Panc1 (cell line): Measurements from ENCODE around the gene CATSPERE. TPM values are rescaled to one million over a fixed set of nuclear protein-coding genes. Genes with fewer than 3 reads are reported as not detected.
"Not testable (repeated sequence)": the region's sequence is repeated elsewhere in the genome, so short reads cannot be mapped to it uniquely, and the experiment has no call there.

Experiments used
- ATAC-seq: fragments of 200-7000 bp; cut with Tn5 transposase; 2 replicates; pipeline ENCODE4 v1.9.1; 2020; ENCODE audit warnings: mild to moderate bottlenecking, moderate library complexity
- BruUV-seq: library from RNA; stranded (reverse); fragments of 400-500 nt; replicated peaks from 2 replicates; lab custom pipeline; 2021; lab: Mats Ljungman, UMichigan
- CTCF ChIA-PET: fragments of 300-600 bp; sonication (Branson Sonifier 250); formaldehyde crosslinking; loops from one replicate; lab custom pipeline; 2022; ENCODE audit warnings: antibody characterized with exemption; lab: Charles Lee
- POLR2A ChIA-PET: fragments of 300-600 bp; sonication (Branson Sonifier 250); formaldehyde crosslinking; loops from one replicate; lab custom pipeline; 2022; ENCODE audit warnings: antibody characterized with exemption; lab: Charles Lee
- DNase-seq: peaks from one replicate; pipeline ENCODE4 v3.0.0-alpha.2; 2010; ENCODE audit warnings: low read depth, low spot score
- H3K27ac ChIP-seq: 2 replicates; pipeline ENCODE4 v1.5.1; 2011; ENCODE audit warnings: mild to moderate bottlenecking, low read length, inconsistent platforms
- H3K27me3 ChIP-seq: fragments of 200-500 bp; sonication (Bioruptor generic); 2 replicates; pipeline ENCODE4 v1.6.0; 2014; ENCODE audit warnings: low read length, inconsistent platforms; ENCODE audit not compliant: control insufficient read depth, insufficient read depth
- H3K36me3 ChIP-seq: fragments of 200-500 bp; sonication (Bioruptor generic); 2 replicates; pipeline ENCODE4 v1.5.1; 2014; ENCODE audit warnings: inconsistent platforms, mild to moderate bottlenecking, low read length, moderate library complexity; ENCODE audit not compliant: control insufficient read depth, insufficient read depth
- H3K4me1 ChIP-seq: 2 replicates; pipeline ENCODE4 v1.5.1; 2011; ENCODE audit warnings: inconsistent platforms, mild to moderate bottlenecking, low read length, moderate library complexity; ENCODE audit not compliant: control insufficient read depth, insufficient read depth
- H3K4me3 ChIP-seq, 2 experiments: 2 replicates each; pipeline ENCODE4 v1.5.1; 2011 to 2012; ENCODE audit warnings: low read depth in 2 of 2, low read length in 2 of 2, mild to moderate bottlenecking in 2 of 2, inconsistent platforms in 1 of 2, moderate library complexity in 1 of 2
- H3K9me3 ChIP-seq: fragments of 200-500 bp; sonication (Bioruptor generic); 2 replicates; pipeline ENCODE4 v1.5.1; 2014; ENCODE audit warnings: low read depth, mild to moderate bottlenecking, inconsistent platforms, low read length, moderate library complexity; ENCODE audit not compliant: control insufficient read depth, insufficient read depth
- CTCF ChIP-seq: fragments of 450-650 bp; IDR thresholded peaks from 2 replicates; pipeline ENCODE4 v1.5.1; 2017; ENCODE audit warnings: mild to moderate bottlenecking
- POLR2AphosphoS5 ChIP-seq: IDR thresholded peaks from 2 replicates; pipeline ENCODE4 v1.6.1; 2012; ENCODE audit warnings: mild to moderate bottlenecking, low read depth, low read length, moderate library complexity
- REST ChIP-seq, 2 experiments: IDR thresholded peaks; 2 replicates each; pipeline ENCODE4 v1.6.1; 2011 to 2012; ENCODE audit warnings: low read depth in 2 of 2, control low read depth in 1 of 2, low read length in 1 of 2, mild to moderate bottlenecking in 1 of 2, moderate library complexity in 1 of 2; ENCODE audit not compliant: insufficient read depth in 1 of 2
- SIN3A ChIP-seq: IDR thresholded peaks from 2 replicates; pipeline ENCODE4 v1.6.1; 2012; ENCODE audit warnings: low read depth, mild to moderate bottlenecking, low read length, moderate library complexity, borderline replicate concordance; ENCODE audit not compliant: insufficient read depth
- TCF7L2 ChIP-seq: IDR thresholded peaks from 2 replicates; pipeline ENCODE4 v1.6.1; 2011; ENCODE audit warnings: mild to moderate bottlenecking, low read depth, low read length, inconsistent platforms
- in situ Hi-C: cut with HindIII; loops from 2 replicates; pipeline ENCODE4 v1.10.0; 2016; ENCODE audit warnings: low sequenced_read_pairs, low pct_unique_long_range_greater_than_20kb
- intact Hi-C: fragments of 100-400 bp; cut with micrococcal nuclease; formaldehyde crosslinking; loops from one replicate; pipeline ENCODE4 v1.10.0; 2022; ENCODE audit not compliant: unreplicated experiment
- total RNA-seq: library from RNA; stranded (reverse); gene quantifications from one replicate; pipeline ENCODE4 v1.2.1, GENCODE V29; 2021; ENCODE audit not compliant: unreplicated experiment

The CATSPERE gene
- total RNA-seq, 1 experiment from 2014 or later, result 0.31 TPM

- no TSS peak for BruUV-seq
- no peak overlapping the region for H3K4me3 ChIP-seq
- intact Hi-C loops (no loop called here), in situ Hi-C loops (no loop called here)
- H3K27me3 ChIP-seq, result no peaks in the 10 kb centered on the region
- TF ChIP-seq CTCF, result no peak
- no peak for TF ChIP-seq POLR2AphosphoS5
- TF ChIP-seq TCF7L2, result no peak
- no peak for TF ChIP-seq SIN3A
- no peak for TF ChIP-seq REST (IDR thresholded peaks at IDR 0.05; ENCODE audit: insufficient read depth in 1 of 2, low read depth in 2 of 2, low read length in 1 of 2)
- ATAC-seq, result no peak
- H3K27ac ChIP-seq, result no peak overlapping the region
- H3K36me3 ChIP-seq, result 0 out of 2 replicates have a peak, but pooled peaks cover 2% of the 10 kb centered on the region
- no peak for DNase-seq
- no peaks in the 10 kb centered on the region for H3K9me3 ChIP-seq
- ChIA-PET POLR2A (no interaction called here), CTCF (no interaction called here)
- peaks cover 8% of the 10 kb centered on the region for H3K4me1 ChIP-seq
Observed at GRCh38 chr1:244664353-244664752, 203.3 kb downstream of the CATSPERE start.

- ATAC-seq (no peak), DNase-seq (no peak)
- Histone ChIP-seq H3K27ac (no peak overlapping the region), H3K4me3 (no peak overlapping the region), H3K4me1 (peaks cover 4% of the 10 kb centered on the region; the same call in 1 of the 2 replicates), H3K9me3 (no peaks in the 10 kb centered on the region), H3K27me3 (no peaks in the 10 kb centered on the region), H3K36me3 (no peaks in the 10 kb centered on the region)
- TF ChIP-seq SIN3A, result no peak
- no peak for TF ChIP-seq CTCF
- no peak for TF ChIP-seq REST (IDR thresholded peaks at IDR 0.05; ENCODE audit: insufficient read depth in 1 of 2, low read depth in 2 of 2, low read length in 1 of 2)
- no peak for TF ChIP-seq TCF7L2
- TF ChIP-seq POLR2AphosphoS5, result no peak
- ChIA-PET CTCF (no interaction called here), POLR2A (no interaction called here)
- in situ Hi-C loops, result no loop called here
- no TSS peak for BruUV-seq
- intact Hi-C loops, result no loop called here
Observed at GRCh38 chr1:244665771-244666217, 204.7 kb downstream of the CATSPERE start.

GRCh38 chr1:244666672-244667418 lies 205.8 kb downstream of the CATSPERE start:
- H3K4me3 ChIP-seq, CTCF ChIA-PET, H3K9me3 ChIP-seq, ATAC-seq, DNase-seq, BruUV-seq, H3K27ac ChIP-seq, intact Hi-C loops, POLR2A ChIA-PET, H3K27me3 ChIP-seq, in situ Hi-C loops, H3K4me1 ChIP-seq, H3K36me3 ChIP-seq: not testable (repeated sequence)
